Smooth muscle cell (in vitro differentiated cells): ENCODE measurements around the gene HTRA3. TPM values are rescaled to one million over a fixed set of nuclear protein-coding genes. Genes with fewer than 3 reads are reported as not detected.
"Not testable (repeated sequence)": the region's sequence is repeated elsewhere in the genome, so short reads cannot be mapped to it uniquely, and the experiment has no call there.

Experiments used
- DNase-seq: peaks from one replicate; lab custom pipeline; 2025; ENCODE audit not compliant: unreplicated experiment; lab: John Stamatoyannopoulos, UW
- H2AFZ ChIP-seq: fragments of 200-600 bp; sonication (generic); 2 replicates; pipeline ENCODE4 v1.6.0; 2016; ENCODE audit warnings: antibody characterized with exemption, low read depth, mild to moderate bottlenecking
- H3F3A ChIP-seq: fragments of 200-600 bp; sonication (generic); 2 replicates; pipeline ENCODE4 v1.6.0; 2017; ENCODE audit warnings: antibody characterized with exemption, low read depth
- H3K27ac ChIP-seq: fragments of 200-600 bp; sonication (generic); 2 replicates; pipeline ENCODE4 v1.5.1; 2016; ENCODE audit warnings: low read depth, mild to moderate bottlenecking
- H3K27me3 ChIP-seq: fragments of 200-600 bp; sonication (generic); 2 replicates; pipeline ENCODE4 v1.6.1; 2016; ENCODE audit warnings: low read depth, mild to moderate bottlenecking
- H3K36me3 ChIP-seq: fragments of 200-600 bp; sonication (generic); 2 replicates; pipeline ENCODE4 v1.5.1; 2016; ENCODE audit warnings: low read depth
- H3K4me1 ChIP-seq: fragments of 200-600 bp; sonication (generic); 2 replicates; pipeline ENCODE4 v1.5.1; 2016; ENCODE audit warnings: low read depth
- H3K4me2 ChIP-seq: fragments of 200-600 bp; sonication (generic); 2 replicates; pipeline ENCODE4 v1.6.0; 2016; ENCODE audit warnings: mild to moderate bottlenecking
- H3K4me3 ChIP-seq: fragments of 200-600 bp; sonication (generic); 2 replicates; pipeline ENCODE4 v1.5.1; 2016; ENCODE audit warnings: mild to moderate bottlenecking
- H3K79me2 ChIP-seq: fragments of 200-600 bp; sonication (generic); 2 replicates; pipeline ENCODE4 v1.6.0; 2016; ENCODE audit warnings: low read depth, mild to moderate bottlenecking
- H3K9ac ChIP-seq: fragments of 200-600 bp; sonication (generic); 2 replicates; pipeline ENCODE4 v1.6.0; 2016; ENCODE audit warnings: low read depth
- H3K9me3 ChIP-seq: fragments of 200-600 bp; sonication (generic); replicated peaks from 2 replicates; pipeline ENCODE4 v1.5.1; 2016; ENCODE audit warnings: low read depth
- H4K20me1 ChIP-seq: fragments of 200-600 bp; sonication (generic); 2 replicates; pipeline ENCODE4 v1.6.0; 2016; ENCODE audit warnings: low read depth
- WGBS: methylation state at CpG from one replicate; pipeline ENCODE4 v1.1.7; 2016; ENCODE audit warnings: low lambda C conversion rate; 5-methylcytosine and 5-hydroxymethylcytosine counted together
- polyA plus RNA-seq: library from polyadenylated mRNA; unstranded; fragments of >200 nt; fragmentation: Nextera tagmentation; extraction: Ambion mirVana; gene quantifications from 2 replicates; pipeline ENCODE4 v1.2.1, GENCODE V29; 2016
- total RNA-seq: library from RNA; depleted of rRNA; stranded (reverse); fragments of >200 nt; gene quantifications from 2 replicates; pipeline ENCODE4 v1.2.3, GENCODE V29; 2014
- TF ChIP-seq, protein P1 (sequence below): fragments of 200-600 bp; sonication (generic); IDR thresholded peaks from 2 replicates; pipeline ENCODE4 v1.5.1; 2017; ENCODE audit warnings: borderline replicate concordance, mild to moderate bottlenecking, antibody characterized with exemption; ENCODE audit not compliant: insufficient read depth, poor library complexity, severe bottlenecking

The HTRA3 gene
- total and polyA plus RNA-seq, 2 experiments from 2014 or later, result 77.7 to 227 TPM

DNA sequence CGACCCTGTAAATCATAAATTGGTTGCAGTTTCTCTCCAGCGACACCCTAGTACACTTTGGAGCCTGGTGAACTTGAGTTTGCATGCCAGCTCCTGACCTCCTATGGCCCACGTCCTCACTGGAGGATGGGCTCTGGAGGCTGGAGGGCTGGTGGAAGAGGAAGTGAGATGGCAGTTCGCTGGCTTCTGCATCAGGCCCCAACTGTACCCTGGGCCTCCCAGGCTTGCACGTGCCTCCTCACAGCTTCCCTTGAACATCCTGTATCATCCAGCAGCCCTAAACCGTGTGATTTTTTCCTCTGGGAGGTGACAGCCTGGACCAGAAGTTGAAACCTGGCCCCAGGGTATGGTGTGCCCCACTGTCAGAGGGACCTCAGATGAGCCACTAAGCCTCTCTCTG, 78.5 kb downstream of the HTRA3 start:
- H3K36me3 ChIP-seq, result no peaks in the 10 kb centered on the region
- H3K9ac ChIP-seq, result no peak overlapping the region
- H3K9me3 ChIP-seq, result no peaks in the 10 kb centered on the region
- H2AFZ ChIP-seq, result no peak overlapping the region
- no peaks in the 10 kb centered on the region for H3K79me2 ChIP-seq
- no peak for DNase-seq
- H4K20me1 ChIP-seq, result no peaks in the 10 kb centered on the region
- H3K4me1 ChIP-seq, result no peaks in the 10 kb centered on the region
- no peaks in the 10 kb centered on the region for H3K27me3 ChIP-seq
- no peaks in the 10 kb centered on the region for H3F3A ChIP-seq
- TF ChIP-seq, protein P1, sequence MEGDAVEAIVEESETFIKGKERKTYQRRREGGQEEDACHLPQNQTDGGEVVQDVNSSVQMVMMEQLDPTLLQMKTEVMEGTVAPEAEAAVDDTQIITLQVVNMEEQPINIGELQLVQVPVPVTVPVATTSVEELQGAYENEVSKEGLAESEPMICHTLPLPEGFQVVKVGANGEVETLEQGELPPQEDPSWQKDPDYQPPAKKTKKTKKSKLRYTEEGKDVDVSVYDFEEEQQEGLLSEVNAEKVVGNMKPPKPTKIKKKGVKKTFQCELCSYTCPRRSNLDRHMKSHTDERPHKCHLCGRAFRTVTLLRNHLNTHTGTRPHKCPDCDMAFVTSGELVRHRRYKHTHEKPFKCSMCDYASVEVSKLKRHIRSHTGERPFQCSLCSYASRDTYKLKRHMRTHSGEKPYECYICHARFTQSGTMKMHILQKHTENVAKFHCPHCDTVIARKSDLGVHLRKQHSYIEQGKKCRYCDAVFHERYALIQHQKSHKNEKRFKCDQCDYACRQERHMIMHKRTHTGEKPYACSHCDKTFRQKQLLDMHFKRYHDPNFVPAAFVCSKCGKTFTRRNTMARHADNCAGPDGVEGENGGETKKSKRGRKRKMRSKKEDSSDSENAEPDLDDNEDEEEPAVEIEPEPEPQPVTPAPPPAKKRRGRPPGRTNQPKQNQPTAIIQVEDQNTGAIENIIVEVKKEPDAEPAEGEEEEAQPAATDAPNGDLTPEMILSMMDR, result no peak
- 91% methylated on average over 6 of the region's 6 CpGs for WGBS
- no peak overlapping the region for H3K4me2 ChIP-seq
- H3K4me3 ChIP-seq, result no peak overlapping the region
- H3K27ac ChIP-seq, result no peak overlapping the region

DNA sequence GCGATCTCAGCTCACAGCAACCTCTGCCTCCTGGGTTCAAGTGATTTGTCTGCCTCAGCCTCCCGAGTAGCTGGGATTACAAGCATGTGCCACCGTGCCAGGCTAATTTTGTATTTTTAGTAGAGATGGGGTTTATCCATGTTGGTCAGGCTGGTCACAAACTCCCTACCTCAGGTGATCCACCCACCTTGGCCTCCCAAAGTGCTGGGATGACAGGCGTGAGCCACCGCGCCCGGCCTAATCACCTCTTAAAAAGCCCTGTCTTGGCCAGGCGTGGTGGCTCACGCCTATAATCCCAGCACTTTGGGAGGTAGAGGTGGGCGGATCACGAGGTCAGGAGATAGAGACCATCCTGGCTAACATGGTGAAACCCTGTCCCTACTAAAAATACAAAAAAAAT, 79.7 kb downstream of the HTRA3 start:
- not testable (repeated sequence) for H3K4me3 ChIP-seq, H3K9ac ChIP-seq, H3K9me3 ChIP-seq, H3K27ac ChIP-seq, H3K79me2 ChIP-seq, H3K27me3 ChIP-seq, H3K4me2 ChIP-seq, H3K36me3 ChIP-seq, DNase-seq, H2AFZ ChIP-seq, H4K20me1 ChIP-seq, H3F3A ChIP-seq, H3K4me1 ChIP-seq
- 87% methylated on average over 11 of the region's 11 CpGs for WGBS

- Histone ChIP-seq H3K4me1 (peaks cover under 1% of the 10 kb centered on the region), H3F3A (no peaks in the 10 kb centered on the region), H3K79me2 (no peaks in the 10 kb centered on the region), H3K4me3 (no peak overlapping the region), H2AFZ (no peak overlapping the region), H4K20me1 (no peaks in the 10 kb centered on the region), H3K27me3 (no peaks in the 10 kb centered on the region), H3K9ac (no peak overlapping the region), H3K27ac (no peak overlapping the region), H3K36me3 (no peaks in the 10 kb centered on the region), H3K4me2 (no peak overlapping the region), H3K9me3 (no peaks in the 10 kb centered on the region)
- DNase-seq, result no peak
- 80% methylated on average over 7 of the region's 7 CpGs for WGBS
- TF ChIP-seq, protein P1, result no peak
Measured at GRCh38 chr4:8349664-8350236, 80.2 kb downstream of the HTRA3 start.

DNA sequence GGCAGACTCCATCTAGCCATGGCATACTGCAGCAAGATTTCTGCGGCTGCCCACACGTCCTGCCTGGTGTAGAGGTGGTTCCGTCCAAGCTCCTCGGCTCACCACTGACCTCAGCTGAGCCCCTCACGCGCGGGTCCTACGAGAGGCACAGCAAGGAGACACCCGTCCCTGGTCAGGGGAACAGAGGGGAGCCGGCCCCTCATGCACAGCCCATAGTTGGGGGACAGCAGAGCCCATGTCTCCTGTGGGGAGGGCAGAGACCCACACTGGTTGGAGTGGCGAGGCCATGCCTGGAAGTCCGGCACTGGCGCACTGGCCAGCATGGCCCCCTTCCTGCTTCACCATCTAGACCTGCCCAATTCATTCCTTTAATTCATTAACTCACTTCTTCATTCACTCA, 80.8 kb downstream of the HTRA3 start:
- H3K4me1 ChIP-seq, result peaks cover 6% of the 10 kb centered on the region
- 90% methylated on average over 13 of the region's 13 CpGs for WGBS
- no peaks in the 10 kb centered on the region for H3K36me3 ChIP-seq
- H3F3A ChIP-seq, result peaks cover 2% of the 10 kb centered on the region
- no peak for DNase-seq
- no peaks in the 10 kb centered on the region for H3K9me3 ChIP-seq
- no peak overlapping the region for H3K27ac ChIP-seq
- no peak overlapping the region for H3K4me3 ChIP-seq
- no peak overlapping the region for H3K4me2 ChIP-seq
- no peaks in the 10 kb centered on the region for H3K79me2 ChIP-seq
- TF ChIP-seq, protein P1, result no peak
- H4K20me1 ChIP-seq, result no peaks in the 10 kb centered on the region
- no peak overlapping the region for H3K9ac ChIP-seq
- no peaks in the 10 kb centered on the region for H3K27me3 ChIP-seq
- H2AFZ ChIP-seq, result no peak overlapping the region
